LHCN-M2 (cell line): Measurements from ENCODE around the gene TFE3. TPM values are rescaled to one million over a fixed set of nuclear protein-coding genes. Genes with fewer than 3 reads are reported as not detected.

Experiments used
- DNase-seq: peaks from one replicate; pipeline ENCODE4 v3.0.0-alpha.2; 2012; ENCODE audit warnings: low read depth
- total RNA-seq: library from RNA; depleted of rRNA; stranded (reverse); fragments of >200 nt; gene quantifications from 2 replicates; pipeline ENCODE4 v1.2.3, GENCODE V29; 2014

Gene TFE3
- total RNA-seq, 1 experiment from 2014 or later = 61.5 TPM

DNA sequence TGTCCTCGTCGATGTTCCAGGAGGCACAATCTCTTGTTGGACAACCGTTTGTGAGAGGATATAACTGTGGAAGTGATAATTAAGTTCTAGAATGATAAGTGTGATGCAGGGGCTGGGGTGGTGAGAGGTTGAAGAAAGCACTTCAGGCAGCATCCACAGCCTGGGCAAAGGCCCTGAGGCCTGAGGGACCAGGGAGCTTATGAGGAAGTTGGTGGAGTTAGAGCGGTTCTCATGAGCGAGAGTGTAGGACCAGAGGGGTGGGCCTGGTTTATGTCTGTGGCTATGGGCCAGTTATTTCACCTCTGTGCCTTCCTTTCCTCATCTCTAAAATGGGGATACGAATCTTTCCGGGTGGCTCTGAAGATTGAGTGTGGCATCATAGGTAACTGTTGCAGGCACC, 18.3 kb upstream of the TFE3 start:
- no peak for DNase-seq

DNA sequence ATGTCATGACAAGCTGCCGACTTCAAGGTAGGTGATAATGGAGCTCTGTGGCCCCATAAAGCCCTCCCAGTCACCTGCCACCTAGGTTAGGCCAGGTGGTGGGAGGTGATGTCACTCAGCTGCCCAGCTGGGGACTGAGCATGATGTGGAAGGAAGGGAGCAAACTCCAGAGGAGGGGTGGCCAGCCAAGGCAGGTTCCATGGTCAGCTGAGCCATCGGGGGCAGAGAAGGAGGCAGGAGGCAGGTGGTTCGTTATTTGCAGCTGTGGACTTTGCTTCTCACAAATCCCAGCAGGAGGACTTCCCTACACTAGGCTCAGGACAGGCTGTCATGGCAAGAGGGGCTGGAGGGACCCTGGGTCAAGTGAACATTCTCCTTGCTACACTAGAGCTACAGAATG, 17.8 kb upstream of the TFE3 start:
- DNase-seq = no peak

DNA sequence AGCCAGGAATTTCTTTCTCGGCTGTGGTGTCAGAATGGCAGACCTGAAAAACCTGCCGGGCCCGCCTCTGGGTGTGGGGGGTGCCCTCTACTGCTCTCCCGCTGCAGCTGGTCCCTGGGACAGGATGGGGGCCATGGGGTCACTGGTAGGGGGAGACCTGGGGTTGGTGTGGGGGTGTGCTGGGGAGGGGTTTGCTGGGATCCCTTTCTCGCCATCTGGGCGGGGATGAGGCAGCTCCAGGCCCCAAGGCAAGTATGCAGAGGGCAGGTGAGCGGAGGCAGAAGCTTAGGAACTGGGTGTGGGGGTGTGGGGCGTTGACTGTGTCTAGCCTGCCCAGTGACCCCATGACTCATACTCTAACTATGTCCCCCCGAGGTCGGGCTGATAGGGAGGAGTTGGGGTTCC, 16.5 kb upstream of the TFE3 start:
- no peak for DNase-seq

DNA sequence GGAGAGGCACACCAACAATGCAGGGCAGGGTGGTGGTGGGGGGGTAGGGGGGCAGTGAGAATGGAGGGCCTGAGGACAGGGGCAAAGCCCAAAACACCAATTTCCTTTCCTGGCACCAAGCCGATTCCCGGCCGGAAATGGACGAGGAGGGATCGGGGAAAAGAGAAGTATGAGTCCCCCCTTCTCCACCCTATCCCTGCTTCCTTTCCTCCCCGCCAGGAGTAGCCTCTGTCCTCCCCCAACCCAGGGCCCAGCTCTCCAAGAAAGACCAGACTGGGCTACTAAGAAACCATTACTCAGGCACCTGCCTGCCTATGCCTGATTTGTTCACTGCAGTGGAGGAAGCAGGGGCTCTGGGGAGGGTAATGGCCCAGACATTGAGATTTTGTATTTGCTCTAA, 16.0 kb upstream of the TFE3 start:
- no peak for DNase-seq

DNA sequence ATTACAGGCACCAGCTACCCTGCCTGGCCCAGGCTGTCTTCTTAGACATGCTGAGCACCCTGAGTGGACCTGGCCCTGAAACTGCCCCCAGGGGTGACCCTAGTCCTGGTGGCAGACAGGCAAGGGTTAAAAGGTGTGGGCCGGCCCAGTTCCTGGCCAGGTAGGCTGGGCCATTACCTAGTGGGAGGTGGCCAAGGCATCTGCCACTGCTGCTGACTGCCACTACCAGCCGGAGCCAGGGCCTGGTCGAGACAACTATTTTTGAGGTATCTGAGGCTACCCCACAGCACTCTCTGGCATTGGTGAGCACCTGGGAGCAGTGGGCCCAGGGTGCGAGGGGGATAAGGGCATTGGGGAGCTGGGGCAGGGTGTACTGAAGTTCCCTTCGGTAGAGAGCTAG, 15.6 kb upstream of the TFE3 start, which contains the start of gene CCDC120:
Gene CCDC120, plus strand, starts transcription at position 206 of the 400 bp plus-strand sequence. CDS start 3,043 bp downstream, outside the sequence.
- DNase-seq = no peak

DNA sequence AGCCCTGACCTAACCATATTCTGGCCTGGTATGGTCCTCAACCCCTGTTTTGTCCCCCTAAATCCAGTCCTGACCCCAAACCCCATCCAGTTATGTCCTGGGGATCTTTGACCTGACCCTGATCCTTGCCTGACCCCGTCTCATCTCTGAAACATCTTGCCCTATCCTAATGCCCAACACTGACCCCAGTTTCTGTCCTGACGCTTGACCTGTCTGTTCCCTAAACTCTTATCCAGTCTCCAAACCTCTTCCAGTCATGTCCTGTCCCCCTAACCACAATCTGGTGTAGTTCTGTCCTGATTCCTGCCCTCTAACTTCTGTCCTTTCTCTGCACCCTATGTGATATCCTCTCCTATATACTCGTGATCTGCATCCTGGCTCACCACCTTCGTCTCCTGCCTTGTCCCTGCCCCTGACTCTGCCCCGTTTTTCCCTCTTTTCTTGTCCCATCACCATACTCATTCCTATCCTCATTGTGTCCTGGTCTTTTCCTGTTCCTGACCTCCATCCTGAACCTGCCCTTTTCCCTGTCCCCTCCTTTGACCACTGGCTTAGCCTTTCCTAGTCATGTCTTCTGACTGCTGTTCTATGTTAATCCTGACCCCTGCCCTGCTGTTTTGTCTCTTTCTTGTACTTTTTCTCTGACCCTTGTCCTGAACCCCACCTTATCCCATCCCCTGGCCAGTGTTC, 11.1 kb upstream of the TFE3 start:
- no peak for DNase-seq

DNA sequence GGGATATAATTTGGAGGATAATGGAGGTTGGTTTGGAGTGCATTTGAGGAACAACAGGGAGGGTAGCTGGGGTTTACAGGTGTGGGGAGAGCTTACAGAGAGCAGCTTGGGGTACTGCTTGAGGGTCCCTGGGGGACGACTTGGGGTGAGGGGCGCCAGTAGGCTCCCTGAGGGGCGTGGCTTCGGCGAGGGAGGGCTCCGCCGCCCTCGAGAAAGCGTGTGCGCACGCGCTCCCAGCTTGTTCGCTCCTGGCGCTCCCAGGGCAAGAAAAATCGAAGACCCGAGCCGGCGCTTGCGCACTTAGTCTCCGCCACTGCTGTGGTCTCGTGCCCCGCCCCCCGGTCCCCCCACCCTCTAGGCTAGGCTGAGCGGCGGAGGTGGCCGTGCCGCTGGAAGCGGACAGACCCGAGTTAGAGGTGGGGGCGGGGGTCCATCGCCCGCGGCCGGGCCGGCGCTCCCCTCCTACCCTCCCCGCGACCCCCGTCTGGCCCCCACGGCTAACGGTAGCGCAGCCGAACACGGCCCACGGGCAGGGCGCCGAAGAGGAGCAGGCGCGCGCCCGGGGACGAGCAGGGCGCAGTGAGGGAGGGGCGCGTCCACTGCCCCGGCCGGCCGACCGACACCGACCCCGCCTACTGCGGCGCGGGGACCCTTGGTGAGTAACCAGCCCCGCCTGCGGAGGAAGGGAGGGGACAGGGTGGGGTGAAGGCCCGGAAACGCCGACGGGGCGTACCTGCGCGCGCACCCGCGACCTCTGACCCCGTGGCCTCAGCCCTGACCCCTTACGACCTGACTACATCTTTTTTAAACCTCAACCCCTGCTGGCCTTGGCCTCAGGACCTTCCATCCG, 10.3 kb upstream of the TFE3 start:
- DNase-seq = no peak

DNA sequence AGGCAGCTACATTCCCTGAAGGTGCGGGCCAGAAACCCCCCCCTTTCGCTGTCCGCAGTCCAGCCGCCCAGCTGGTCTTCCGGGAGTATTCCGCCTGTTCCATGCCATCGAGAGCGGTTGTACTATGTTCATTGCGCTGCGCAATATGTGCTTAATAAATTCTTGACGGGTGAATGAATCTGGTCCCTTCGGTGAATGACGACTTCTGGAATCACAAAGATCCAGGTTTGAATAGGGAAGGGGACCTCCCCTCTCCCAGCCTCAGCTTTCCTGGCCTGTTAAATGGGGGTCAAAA, 777 bp upstream of the TFE3 start:
- no peak for DNase-seq

DNA sequence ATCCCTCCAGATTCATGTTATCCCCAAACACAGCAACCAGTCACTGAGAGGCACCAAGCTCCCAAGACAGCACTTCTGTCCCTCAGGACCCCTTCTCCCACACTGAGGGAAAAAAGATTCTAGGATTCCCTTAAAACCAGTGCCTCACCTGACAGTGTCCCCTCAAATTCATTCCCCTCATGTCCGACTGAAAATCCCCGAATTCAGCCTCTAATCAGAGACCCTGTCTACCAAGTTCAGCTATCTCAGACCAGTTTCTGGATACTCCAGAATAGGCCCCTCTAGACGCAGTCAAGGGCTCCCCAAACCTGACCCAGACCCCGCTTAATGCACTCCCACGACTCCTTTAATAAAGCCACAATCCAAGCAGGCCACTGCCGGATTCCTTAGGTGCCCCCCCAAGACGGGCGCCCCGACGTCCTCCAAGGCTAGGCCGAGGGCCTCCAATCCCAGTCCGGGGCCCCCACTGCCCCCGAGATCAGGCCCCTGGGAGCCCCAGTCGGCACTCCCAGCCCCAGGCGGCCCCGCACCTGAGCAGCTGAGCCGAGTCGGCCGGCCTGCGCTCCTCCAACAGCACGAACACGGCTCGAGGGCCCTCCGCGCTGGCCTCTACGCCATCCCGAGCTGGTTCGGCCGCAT, 457 bp downstream of the TFE3 start:
- DNase-seq = no peak

DNA sequence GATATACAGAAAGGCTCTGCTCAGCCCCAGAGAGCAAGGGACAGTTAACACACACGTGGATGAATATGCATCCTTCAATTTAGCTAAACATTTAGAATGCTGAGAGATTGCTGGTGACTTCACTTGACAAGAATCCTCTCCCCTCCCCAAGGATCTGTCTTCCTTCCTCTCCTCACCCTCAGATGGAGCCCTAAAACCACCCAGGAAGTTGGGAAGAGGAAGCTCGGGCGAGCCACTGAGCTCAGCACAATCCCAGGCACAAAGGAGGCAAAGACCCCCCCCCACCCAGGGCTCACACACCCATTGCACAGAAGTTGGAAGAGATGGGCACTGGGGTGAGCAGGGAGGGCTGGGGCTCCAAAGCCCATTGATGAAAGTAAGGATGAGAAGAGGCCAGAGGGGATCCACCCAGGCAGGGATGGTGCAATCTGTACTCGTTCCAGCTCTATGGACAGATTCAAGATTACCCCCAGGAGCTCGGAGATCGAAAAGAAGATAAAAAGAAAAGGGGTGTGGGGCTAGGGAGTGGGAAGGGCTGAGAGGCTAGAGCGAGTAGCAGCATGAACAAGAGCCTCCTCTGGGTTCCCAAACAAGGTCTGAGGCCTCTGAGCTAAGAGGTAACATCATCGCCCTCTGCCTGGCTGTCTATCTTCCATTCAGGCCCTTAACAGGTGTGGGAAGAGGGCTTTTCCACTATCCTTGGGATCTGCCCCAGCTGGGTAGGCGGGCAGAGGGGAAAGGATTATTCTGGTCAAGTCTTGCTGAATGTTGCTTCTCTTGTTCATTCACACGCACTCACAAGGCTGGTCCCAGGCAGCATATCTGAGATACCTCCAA, 1.2 kb downstream of the TFE3 start:
- DNase-seq = peak; percentile 55

DNA sequence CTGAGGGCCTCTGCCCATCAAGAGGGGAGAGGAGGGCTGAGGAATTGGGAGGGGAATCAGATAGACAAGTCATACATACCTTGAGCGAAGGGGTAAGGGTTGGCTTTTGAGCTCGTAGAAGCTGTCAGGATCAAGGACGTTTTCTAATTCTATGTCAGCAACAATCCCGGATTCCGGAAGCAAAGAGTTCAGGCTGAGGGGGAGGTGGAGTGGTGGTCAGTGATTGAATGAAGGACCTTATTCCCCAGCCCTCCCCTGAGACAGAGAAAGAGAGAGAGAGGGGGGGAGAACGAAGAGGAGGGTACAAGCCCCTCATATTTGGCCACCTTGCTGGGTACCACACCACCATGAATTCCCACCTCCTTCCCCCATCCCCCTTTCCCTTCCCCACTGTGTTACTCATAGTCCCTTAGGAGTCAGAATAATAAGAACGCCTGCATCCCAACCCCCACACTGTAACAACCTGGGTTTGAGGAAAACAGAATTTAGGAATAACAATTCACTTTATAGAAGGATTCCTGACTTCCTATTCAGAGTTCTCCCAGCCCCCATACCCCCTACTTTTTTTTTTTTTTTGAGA, 2.7 kb downstream of the TFE3 start:
- no peak for DNase-seq

DNA sequence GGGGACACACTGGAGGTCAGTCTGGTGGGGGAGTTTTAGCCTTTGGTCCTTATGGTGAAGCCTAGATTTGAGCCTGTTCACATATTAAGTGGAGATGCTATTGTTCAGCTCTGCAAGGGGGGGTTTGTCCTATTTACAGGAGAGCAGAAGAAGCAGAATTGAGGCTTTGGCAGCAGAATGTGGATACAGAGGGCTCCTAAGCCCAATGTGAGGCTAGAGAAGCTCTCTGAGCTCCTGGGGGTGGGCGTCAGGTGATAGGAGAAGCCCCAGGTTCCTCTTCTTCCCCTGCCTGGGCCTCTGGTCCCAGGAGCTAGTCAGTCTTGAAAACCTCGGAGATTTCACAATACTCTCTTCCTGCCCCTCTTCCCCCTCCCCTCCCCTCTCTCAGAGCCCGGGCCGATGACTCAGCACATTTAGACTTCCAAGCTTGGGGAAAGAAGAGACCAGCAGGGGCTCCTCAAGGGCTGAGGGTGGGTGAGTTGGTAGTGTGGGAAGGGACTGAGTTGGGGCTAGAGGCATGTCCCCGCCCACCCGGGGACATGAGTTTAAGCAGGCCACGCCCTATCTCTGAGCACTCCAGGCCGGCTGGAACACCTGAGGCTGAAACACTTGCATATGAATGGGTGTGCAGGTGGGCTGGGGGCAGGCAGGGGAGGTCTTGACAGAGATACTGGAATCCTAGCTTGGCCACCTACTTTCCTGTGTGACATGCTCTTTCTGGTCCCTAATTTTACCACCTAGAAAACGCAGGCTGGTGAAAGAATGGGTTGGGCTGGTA, 3.4 kb downstream of the TFE3 start:
- DNase-seq = peak; percentile 91

DNA sequence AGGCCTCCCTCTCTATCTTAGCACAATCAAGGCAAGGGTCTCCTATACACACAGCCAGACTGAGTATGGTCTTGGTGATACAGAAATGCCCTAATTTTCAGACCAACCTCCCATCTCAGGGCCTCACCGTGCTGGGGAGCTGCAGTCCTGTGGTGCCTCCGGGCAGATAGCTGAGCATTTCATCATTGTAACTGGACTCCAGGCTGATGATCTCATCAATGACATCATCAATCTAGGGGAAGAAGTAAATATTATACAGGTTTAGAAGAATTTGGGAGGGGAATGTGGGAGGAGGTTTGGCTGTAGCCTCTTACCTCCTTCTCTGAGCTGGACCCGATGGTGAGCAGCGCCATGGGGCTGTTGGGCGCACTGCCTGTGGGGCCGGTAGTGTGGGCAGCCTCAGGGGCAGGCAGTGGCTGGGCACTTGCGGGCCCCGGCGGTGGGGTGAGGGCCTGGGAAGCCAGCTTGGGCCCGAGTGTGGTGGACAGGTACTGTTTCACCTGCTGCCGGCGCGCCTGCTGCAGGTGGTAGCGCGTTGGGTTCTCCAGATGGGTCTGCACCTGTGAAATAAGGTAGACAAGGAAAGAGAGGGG, 5.2 kb downstream of the TFE3 start:
- DNase-seq = peak; percentile 37

DNA sequence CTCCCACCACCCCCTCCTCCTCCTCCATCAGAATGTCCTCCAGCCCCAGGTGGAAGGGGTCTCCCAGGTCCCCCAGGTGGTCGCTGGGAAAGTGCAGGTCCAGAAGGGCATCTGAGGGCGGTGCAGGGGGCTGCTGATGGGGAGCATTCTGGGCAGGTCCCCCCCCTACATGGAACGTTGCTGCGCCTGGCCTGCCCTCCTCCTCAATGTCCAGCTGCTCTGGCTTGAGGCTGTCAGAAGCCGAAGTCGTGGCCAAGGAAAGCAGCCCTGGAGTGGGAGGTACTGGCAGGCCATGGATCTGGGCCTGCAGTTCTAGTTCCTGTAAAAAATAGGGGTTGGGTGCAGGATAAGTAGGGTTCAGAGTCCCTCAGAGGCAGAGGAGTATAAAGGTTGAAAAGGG, 12.9 kb downstream of the TFE3 start:
- DNase-seq = no peak

DNA sequence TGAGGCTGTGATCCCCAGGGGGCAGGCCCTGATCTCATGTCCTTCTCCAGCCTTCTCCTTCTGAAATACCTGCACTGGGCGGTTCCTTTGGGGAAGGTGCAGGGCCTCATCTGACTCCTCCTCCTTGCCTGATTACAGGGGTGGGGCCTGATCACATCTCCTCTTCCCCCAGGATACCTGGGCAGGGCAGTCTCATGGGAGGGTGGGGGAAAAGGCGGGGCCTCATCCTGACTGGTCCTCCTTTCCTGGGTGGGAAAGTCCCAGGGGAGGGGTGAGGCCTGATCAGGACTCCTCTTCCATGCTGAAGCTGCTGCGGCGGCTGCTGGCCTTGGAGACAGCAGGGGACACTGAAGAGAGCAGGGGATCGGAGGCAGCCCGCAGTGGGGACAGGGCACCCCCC, 13.3 kb downstream of the TFE3 start:
- DNase-seq = no peak

DNA sequence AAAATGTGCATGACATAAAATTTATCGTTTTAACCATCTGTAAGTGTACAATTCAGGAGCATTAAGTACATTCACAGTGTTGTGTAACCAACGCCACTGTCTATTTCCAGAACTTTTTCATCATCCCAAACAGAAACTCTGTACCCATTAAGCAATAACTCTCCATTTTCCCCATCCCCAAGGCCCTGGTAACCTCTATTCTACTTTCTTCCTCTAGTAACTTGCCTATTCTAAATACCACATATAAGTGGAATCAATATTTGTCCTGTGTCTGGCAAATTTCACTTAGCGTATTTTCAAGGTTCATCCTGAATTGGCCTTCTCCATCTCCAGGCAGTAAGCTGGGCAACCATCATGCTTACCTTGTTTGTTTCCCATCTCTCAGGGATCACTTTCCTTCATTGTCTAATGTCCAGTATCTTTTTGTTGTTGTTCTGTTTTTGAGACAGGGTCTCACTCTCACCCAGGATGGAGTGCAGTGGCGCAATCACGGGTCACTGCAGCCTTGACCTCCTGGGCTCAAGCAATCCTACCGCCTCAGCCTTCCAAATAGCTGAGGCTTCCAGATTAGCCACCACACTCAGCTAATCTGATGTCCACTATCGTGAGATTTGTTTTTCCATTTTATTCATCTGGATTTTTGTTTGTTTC, 23.4 kb downstream of the TFE3 start:
- DNase-seq = no peak

DNA sequence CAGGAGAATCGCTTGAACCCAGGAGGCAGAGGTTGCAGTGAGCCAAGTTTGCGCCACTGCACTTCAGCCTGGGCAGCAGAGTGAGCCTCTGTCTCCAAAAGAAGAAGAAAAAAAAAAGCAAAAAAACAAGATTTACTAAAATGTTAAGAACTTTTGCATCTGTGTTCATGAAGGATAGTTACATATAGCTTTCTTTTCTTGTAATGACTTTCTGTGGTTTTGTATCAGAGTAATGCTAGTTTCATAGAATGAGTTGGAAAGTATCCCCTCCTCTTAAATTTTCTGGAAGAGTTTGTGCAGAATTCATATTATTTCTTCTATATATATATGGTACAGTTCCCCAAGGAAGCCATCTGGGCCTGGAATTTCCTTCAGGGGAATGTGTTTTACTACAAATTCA, 24.1 kb downstream of the TFE3 start:
- no peak for DNase-seq

DNA sequence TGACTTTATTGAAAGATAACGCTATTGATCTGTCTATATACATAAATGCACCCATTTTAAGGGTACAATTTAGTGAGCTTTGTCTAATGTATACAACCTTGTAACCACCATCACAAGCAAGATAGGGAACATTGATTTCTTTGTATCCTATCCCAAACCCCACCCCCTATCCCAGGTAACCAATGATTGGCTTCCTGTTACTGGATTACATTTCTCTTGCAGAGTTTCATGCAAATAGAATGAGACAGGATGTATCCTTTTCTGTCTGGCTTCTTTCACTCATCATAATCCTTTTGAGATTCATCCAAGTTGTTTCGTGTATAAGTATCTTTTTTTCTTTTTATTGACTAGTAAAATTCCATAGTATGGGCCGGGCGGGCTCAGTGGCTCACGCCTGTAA, 39.5 kb downstream of the TFE3 start:
- no peak for DNase-seq

DNA sequence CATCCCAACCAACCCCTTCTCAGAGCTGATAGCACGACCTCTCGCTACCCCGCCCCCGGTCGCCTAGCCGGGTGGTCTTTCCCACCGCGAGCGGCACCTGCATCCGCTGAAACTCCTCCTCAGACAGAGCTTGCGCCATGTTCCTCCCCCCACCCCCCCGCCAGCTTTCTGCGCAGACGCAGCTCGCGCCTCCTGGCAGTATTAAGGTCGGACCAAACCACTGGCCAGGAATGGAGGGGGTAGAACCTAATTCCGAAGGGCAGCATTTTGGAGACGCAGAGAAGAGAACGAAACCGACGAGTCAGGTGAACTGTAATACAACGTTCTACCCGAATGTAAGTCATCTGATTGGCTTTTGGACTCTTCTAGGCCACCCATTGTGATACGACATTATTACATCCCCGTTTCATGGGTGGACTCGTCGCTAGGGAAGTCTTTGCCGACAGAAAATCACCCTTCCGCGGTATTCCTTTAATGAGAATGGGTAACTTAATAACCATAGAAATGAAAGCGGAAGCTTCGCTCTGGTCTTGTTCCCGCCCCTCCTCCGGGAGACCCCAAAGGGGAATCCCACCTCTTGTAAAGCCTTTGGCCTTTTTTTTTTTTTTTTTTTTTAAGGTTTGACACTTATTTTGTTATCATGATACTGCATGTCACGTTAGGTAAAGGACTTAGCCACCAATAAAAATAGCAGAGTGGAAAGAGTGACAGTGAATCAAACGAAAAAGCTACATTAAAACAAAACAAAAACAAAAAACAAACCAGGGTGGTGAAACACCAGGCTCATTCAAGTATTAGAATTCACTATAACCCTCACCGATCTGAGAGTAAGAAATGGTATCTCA, 40.8 kb downstream of the TFE3 start, which contains the start of gene GRIPAP1:
Gene GRIPAP1, minus strand, starts transcription at position 174 of the 845 bp plus-strand sequence. Its CDS starts 35 bp downstream, at position 139.
- peak; percentile 89 for DNase-seq
